ENCODE results near the gene VPS72.

The VPS72 gene

DNA sequence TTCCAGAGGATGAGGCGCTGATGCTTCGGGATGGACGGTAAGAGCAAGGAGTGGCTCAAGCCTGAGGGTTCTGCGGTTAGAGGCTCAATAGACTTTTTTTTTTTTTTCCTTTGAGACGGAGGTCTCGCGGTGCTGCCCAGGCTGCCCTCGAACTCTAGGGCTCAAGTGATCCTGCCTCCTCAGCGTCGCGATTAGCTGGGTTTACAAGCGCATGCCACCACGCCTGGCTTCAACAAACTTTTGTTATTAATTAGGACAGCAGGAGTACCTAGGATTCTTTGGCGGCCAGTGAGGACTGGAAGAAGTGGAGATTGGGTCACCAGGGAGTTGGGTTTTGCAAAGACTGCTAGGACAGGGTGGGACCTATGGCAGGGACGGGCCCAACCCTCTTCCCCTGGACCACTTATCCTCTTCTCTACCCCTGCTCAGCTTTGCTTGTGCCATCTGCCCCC, 23.5 kb downstream of the VPS72 start:
- Histone ChIP-seq H3K4ac (ENCODE audit: low read depth, low read length) (peak overlapping the region; percentile 94), H4K5ac (ENCODE audit: low read length) (no peak overlapping the region), H3K4me2 (ENCODE audit: low read length) (peak overlapping the region; percentile 58), H3K4me3 (ENCODE audit: low read length) (peak overlapping the region; percentile 53), H3K36me3 (ENCODE audit: control insufficient read depth, insufficient read depth, low read length) (no peaks in the 10 kb centered on the region), H2BK15ac (replicated peaks; ENCODE audit: low read depth) (no peak overlapping the region), H2AK5ac (ENCODE audit: low read length) (no peak overlapping the region), H3K18ac (ENCODE audit: low read length) (peak overlapping the region; percentile 60), H3K27me3 (ENCODE audit: insufficient read depth, low read length, poor library complexity) (no peaks in the 10 kb centered on the region), H3K27ac (ENCODE audit: low read depth, low read length) (no peak overlapping the region), H3K23ac (ENCODE audit: low read length) (no peak overlapping the region), H4K8ac (ENCODE audit: low read depth, low read length) (no peak overlapping the region), H3K79me2 (ENCODE audit: control insufficient read depth, insufficient read depth, low read length) (no peaks in the 10 kb centered on the region), H3K79me1 (ENCODE audit: low read length) (no peaks in the 10 kb centered on the region), H3K56ac (ENCODE audit: low read length) (peak overlapping the region; percentile 79), H3K9ac (ENCODE audit: low read length) (peak overlapping the region; percentile 75), H2BK5ac (ENCODE audit: low read length) (no peak overlapping the region), H3K4me1 (ENCODE audit: control insufficient read depth, low read depth, low read length) (no peaks in the 10 kb centered on the region), H2BK120ac (ENCODE audit: low read depth, low read length) (no peak overlapping the region)
- WGBS (ENCODE audit: extremely low coverage, insufficient coverage, low lambda C conversion rate): no CpG with 5 or more reads among the region's 15 CpGs
- peak; percentile 71 for DNase-seq

DNA sequence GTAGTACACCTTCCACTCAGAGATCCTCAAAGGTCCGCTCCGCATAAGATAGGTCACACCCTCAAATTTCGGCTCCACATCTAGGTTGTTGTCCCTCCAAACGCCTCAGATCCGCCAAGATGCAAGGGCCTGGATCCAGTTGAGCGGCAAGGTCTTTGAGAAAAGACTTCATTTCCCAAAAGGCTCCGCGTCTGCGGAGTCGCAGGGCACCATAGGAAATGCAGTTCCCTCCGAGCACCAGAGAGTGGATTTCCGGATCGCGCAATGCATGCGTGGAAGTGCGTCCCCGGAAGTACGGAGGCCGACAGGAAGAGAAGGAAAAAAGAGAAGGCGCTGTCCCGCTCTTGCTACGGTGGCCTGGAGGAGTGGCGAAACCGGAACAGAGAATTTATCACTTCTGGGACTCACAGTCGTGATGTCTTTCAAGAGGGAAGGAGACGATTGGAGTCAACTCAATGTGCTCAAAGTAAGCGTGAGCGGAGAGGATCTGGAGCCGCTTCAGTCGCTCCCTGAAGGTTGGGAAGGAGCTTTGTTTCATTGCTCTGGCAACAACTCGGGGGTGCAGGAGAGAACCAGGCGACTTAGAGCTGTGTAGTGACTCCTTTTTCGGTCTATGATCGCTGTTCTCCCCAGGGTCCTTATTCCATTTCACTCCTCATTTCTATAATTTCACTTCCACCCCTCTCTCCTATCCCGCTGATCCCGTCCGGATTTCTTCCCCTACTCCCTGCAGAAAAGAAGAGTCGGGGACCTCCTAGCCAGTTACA, 24.1 kb downstream of the VPS72 start, which contains the start of the genes LYSMD1 and SCNM1:
Gene LYSMD1 (minus strand): TSS at position 165 of the 767 bp plus-strand sequence. CDS start 644 bp downstream, outside the sequence.
Gene SCNM1 (plus strand): TSS at position 407 of the 767 bp plus-strand sequence. CDS start 9 bp downstream, at position 416.
- H3K27ac ChIP-seq (ENCODE audit: low read depth, low read length): peak within 1 kb of the TSS; percentile 39

DNA sequence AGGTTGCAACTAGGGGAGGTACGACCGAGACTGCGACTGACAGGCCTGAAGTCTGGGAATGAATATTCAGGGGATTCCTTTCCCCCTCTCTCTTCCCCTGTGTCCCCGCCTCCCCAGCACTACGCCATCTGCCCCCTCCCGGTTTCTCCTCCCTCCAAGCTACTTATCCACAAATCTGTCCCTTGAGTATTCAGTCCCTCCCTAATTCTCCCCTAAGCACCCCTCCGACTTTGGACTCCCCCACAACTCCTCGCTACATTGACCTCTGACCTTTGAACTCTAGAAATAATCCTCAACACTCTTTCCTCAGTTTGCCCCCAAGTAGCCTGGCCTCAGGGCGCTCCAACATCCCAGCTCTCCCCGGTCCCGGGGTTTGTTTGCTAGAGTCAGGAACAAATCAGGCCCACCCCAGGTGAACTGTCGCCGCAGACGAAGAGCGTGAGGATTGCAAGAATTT, 24.7 kb downstream of the VPS72 start:
- Histone ChIP-seq H2BK5ac (ENCODE audit: low read length) (no peak overlapping the region), H3K4me3 (ENCODE audit: low read length) (peak overlapping the region; percentile 42), H4K8ac (ENCODE audit: low read depth, low read length) (peak overlapping the region; percentile 44), H3K27me3 (ENCODE audit: insufficient read depth, low read length, poor library complexity) (no peaks in the 10 kb centered on the region), H3K4ac (ENCODE audit: low read depth, low read length) (peak overlapping the region; percentile 10), H3K27ac (ENCODE audit: low read depth, low read length) (peak overlapping the region; percentile 39), H3K23ac (ENCODE audit: low read length) (no peak overlapping the region), H3K9ac (ENCODE audit: low read length) (peak overlapping the region; percentile 72), H3K18ac (ENCODE audit: low read length) (peak overlapping the region; percentile 81), H4K5ac (ENCODE audit: low read length) (no peak overlapping the region), H3K56ac (ENCODE audit: low read length) (peak overlapping the region; percentile 83), H3K4me2 (ENCODE audit: low read length) (peak overlapping the region; percentile 41), H3K79me2 (ENCODE audit: control insufficient read depth, insufficient read depth, low read length) (no peaks in the 10 kb centered on the region), H3K36me3 (ENCODE audit: control insufficient read depth, insufficient read depth, low read length) (no peaks in the 10 kb centered on the region), H2BK15ac (replicated peaks; ENCODE audit: low read depth) (no peak overlapping the region), H2AK5ac (ENCODE audit: low read length) (no peak overlapping the region), H2BK120ac (ENCODE audit: low read depth, low read length) (no peak overlapping the region), H3K4me1 (ENCODE audit: control insufficient read depth, low read depth, low read length) (no peaks in the 10 kb centered on the region), H3K79me1 (ENCODE audit: low read length) (no peaks in the 10 kb centered on the region)
- DNase-seq: peak; percentile 89
- no CpG with 5 or more reads among the region's 15 CpGs for WGBS (ENCODE audit: extremely low coverage, insufficient coverage, low lambda C conversion rate)

More for the DNA sequence above, 24.1 kb downstream of the VPS72 start, which contains the start of the genes LYSMD1 and SCNM1:
- no peaks in the 10 kb centered on the region for H3K4me1 ChIP-seq (ENCODE audit: control insufficient read depth, low read depth, low read length)
- H4K8ac ChIP-seq (ENCODE audit: low read depth, low read length): peak within 1 kb of the TSS; percentile 44
- peak within 1 kb of the TSS; percentile 53 for H3K4me3 ChIP-seq (ENCODE audit: low read length)
- H3K18ac ChIP-seq (ENCODE audit: low read length): peak within 1 kb of the TSS; percentile 81
- no peak within 1 kb of the TSS for H2BK120ac ChIP-seq (ENCODE audit: low read depth, low read length)
- no peaks in the 10 kb centered on the region for H3K36me3 ChIP-seq (ENCODE audit: control insufficient read depth, insufficient read depth, low read length)
- H2BK15ac ChIP-seq (replicated peaks; ENCODE audit: low read depth): no peak within 1 kb of the TSS
- DNase-seq: peak; percentile 100
- no peaks in the 10 kb centered on the region for H3K79me1 ChIP-seq (ENCODE audit: low read length)
- no peak within 1 kb of the TSS for H2AK5ac ChIP-seq (ENCODE audit: low read length)
- H3K79me2 ChIP-seq (ENCODE audit: control insufficient read depth, insufficient read depth, low read length): no peaks in the 10 kb centered on the region
- no peaks in the 10 kb centered on the region for H3K27me3 ChIP-seq (ENCODE audit: insufficient read depth, low read length, poor library complexity)
- H2BK5ac ChIP-seq (ENCODE audit: low read length): no peak within 1 kb of the TSS
- peak within 1 kb of the TSS; percentile 75 for H3K9ac ChIP-seq (ENCODE audit: low read length)
- peak within 1 kb of the TSS; percentile 58 for H3K4me2 ChIP-seq (ENCODE audit: low read length)
- peak within 1 kb of the TSS; percentile 83 for H3K56ac ChIP-seq (ENCODE audit: low read length)
- H3K4ac ChIP-seq (ENCODE audit: low read depth, low read length): peak within 1 kb of the TSS; percentile 94
- no peak within 1 kb of the TSS for H3K23ac ChIP-seq (ENCODE audit: low read length)
- WGBS (ENCODE audit: extremely low coverage, insufficient coverage, low lambda C conversion rate): no CpG with 5 or more reads among the region's 38 CpGs
- no peak within 1 kb of the TSS for H4K5ac ChIP-seq (ENCODE audit: low read length)

DNA sequence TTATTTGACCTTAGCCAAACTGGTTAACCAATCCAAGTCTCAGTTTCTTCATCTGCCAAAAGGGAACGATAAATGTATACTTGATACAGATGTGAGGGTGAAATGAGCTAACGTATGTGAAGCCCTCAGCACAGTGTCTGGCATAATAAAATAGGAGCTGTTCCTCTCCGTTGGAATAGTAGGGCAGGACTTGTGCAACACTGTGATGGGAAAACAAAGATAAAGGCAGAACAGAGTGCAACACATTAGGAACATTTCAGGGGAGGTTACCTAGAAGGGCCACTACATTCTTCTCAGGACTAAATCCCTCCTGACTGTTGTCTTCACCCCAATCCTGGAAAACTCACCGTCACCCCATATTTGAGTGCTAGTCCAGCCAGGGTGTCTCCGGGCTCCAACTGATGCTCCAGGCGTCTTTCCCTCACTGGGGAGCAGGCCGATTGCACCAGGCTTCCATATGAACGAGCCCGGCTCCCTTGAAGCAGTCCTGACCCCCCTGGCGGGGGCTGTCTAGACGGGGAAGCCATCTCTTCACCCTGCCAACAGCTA, 25.2 kb downstream of the VPS72 start:
- Histone ChIP-seq H3K79me2 (ENCODE audit: control insufficient read depth, insufficient read depth, low read length) (no peaks in the 10 kb centered on the region), H3K79me1 (ENCODE audit: low read length) (no peaks in the 10 kb centered on the region), H3K36me3 (ENCODE audit: control insufficient read depth, insufficient read depth, low read length) (no peaks in the 10 kb centered on the region), H2BK5ac (ENCODE audit: low read length) (no peak overlapping the region), H2BK120ac (ENCODE audit: low read depth, low read length) (no peak overlapping the region), H4K8ac (ENCODE audit: low read depth, low read length) (no peak overlapping the region), H3K4ac (ENCODE audit: low read depth, low read length) (no peak overlapping the region), H3K4me3 (ENCODE audit: low read length) (no peak overlapping the region), H2BK15ac (replicated peaks; ENCODE audit: low read depth) (no peak overlapping the region), H3K56ac (ENCODE audit: low read length) (peak overlapping the region; percentile 83), H3K4me1 (ENCODE audit: control insufficient read depth, low read depth, low read length) (no peaks in the 10 kb centered on the region), H3K27me3 (ENCODE audit: insufficient read depth, low read length, poor library complexity) (no peaks in the 10 kb centered on the region), H3K23ac (ENCODE audit: low read length) (no peak overlapping the region), H3K27ac (ENCODE audit: low read depth, low read length) (no peak overlapping the region), H4K5ac (ENCODE audit: low read length) (no peak overlapping the region), H2AK5ac (ENCODE audit: low read length) (no peak overlapping the region), H3K4me2 (ENCODE audit: low read length) (peak overlapping the region; percentile 5), H3K18ac (ENCODE audit: low read length) (no peak overlapping the region), H3K9ac (ENCODE audit: low read length) (peak overlapping the region; percentile 72)
- WGBS (ENCODE audit: extremely low coverage, insufficient coverage, low lambda C conversion rate): no CpG with 5 or more reads among the region's 11 CpGs
- DNase-seq: no peak

DNA sequence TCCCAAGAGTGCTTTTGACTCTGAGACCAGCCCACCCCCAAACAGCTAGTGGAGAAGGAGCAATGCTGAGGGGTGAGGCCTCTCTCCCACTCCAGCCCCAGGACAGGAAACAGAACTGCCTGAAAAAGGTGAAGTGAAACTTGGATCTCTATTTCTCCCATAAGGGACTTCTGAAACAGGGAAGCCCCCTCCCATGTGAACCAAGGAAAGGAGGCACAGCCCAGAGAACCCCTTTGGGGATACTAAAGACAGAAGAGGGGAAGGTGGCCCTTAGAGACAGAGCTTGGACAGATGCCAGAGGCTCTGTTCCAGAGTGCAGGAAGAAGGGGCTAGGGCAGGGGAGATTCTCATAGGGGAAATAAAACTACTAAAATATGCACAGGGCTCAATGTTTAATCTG, 30.6 kb downstream of the VPS72 start:
- no peak for DNase-seq
- H3K27ac ChIP-seq (ENCODE audit: low read depth, low read length): no peak overlapping the region
- H3K4ac ChIP-seq (ENCODE audit: low read depth, low read length): no peak overlapping the region
- H3K4me1 ChIP-seq (ENCODE audit: control insufficient read depth, low read depth, low read length): no peaks in the 10 kb centered on the region
- H3K36me3 ChIP-seq (ENCODE audit: control insufficient read depth, insufficient read depth, low read length): no peaks in the 10 kb centered on the region
- no peak overlapping the region for H2BK15ac ChIP-seq (replicated peaks; ENCODE audit: low read depth)
- H3K56ac ChIP-seq (ENCODE audit: low read length): no peak overlapping the region
- no peak overlapping the region for H4K5ac ChIP-seq (ENCODE audit: low read length)
- H3K79me2 ChIP-seq (ENCODE audit: control insufficient read depth, insufficient read depth, low read length): no peaks in the 10 kb centered on the region
- no peak overlapping the region for H3K9ac ChIP-seq (ENCODE audit: low read length)
- no peak overlapping the region for H2BK5ac ChIP-seq (ENCODE audit: low read length)
- H3K79me1 ChIP-seq (ENCODE audit: low read length): no peaks in the 10 kb centered on the region
- no peak overlapping the region for H2AK5ac ChIP-seq (ENCODE audit: low read length)
- no peak overlapping the region for H4K8ac ChIP-seq (ENCODE audit: low read depth, low read length)
- H3K23ac ChIP-seq (ENCODE audit: low read length): no peak overlapping the region
- no peak overlapping the region for H3K4me2 ChIP-seq (ENCODE audit: low read length)
- H3K18ac ChIP-seq (ENCODE audit: low read length): no peak overlapping the region
- no peak overlapping the region for H2BK120ac ChIP-seq (ENCODE audit: low read depth, low read length)
- no peaks in the 10 kb centered on the region for H3K27me3 ChIP-seq (ENCODE audit: insufficient read depth, low read length, poor library complexity)
- H3K4me3 ChIP-seq (ENCODE audit: low read length): no peak overlapping the region

Measured in mesendoderm (in vitro differentiated cells).